ENCODE data around the gene DPY19L2. TPM values are rescaled to one million over a fixed set of nuclear protein-coding genes. Genes with fewer than 3 reads are reported as not detected.
"Not testable (repeated sequence)": the region's sequence is repeated elsewhere in the genome, so short reads cannot be mapped to it uniquely, and the experiment has no call there.

DPY19L2 gene
- total RNA-seq, 1 donor from 2014 or later: 24.9 TPM

GRCh38 chr12:63658501-63658900 lies 9.8 kb downstream of the DPY19L2 start:
- DNase-seq: not testable (repeated sequence)

- not testable (repeated sequence) for DNase-seq
Observed at GRCh38 chr12:63656407-63656806, 11.9 kb downstream of the DPY19L2 start.

DNA sequence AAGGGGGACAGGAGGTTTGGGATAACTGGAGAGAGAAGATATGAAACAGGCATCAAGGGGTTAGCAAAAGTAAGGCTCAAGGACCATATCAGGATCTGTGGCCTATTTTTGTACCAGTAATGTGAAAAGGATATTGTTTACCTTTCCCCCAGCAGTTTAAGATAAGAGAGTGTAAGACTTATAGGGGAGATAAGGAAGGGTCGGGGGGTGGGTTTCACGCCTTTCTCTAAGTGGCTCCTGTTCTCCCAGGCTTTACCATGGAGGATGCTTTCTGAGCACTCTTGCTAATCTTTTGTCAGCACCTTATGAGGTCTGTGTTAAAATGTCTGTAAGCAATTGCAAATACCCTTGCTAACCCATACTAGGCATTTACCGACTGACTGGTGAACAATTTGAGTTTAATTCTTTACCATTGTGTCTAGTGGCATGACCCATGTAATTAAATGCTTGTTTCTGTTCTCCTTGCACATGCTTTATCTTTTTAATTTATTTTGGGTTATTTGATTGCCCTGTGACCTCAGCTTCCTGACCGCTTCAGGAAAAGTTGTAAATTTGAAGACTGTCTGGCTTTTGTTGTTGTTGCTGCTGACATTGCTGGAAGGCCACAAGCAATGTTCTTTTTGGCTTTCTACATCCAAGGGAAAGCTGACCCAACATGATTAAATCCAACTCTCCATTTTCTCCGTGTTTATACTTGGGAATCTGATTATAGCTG lies 12.6 kb downstream of the DPY19L2 start:
- DNase-seq: not testable (repeated sequence)

DNA sequence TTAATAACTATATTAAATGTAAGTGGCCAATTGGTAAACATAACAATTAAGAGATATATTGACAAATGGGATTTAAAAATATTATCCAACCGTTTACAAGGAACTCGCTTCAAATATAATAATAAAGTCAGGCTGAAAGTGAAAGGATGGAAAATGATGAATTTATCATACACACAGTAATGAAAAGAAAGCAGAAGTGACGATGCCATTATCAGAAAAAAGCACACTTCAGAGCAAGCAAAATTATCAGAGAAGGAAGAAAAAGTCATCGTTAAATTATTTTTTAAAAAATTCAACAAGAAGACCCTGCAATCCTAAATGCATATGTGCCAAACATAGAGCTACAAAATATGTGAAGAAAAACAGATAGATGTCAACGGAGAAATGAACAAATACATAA lies 13.8 kb downstream of the DPY19L2 start:
- DNase-seq: not testable (repeated sequence)

GRCh38 chr12:63649517-63649916 lies 18.8 kb downstream of the DPY19L2 start:
- DNase-seq: not testable (repeated sequence)

GRCh38 chr12:63643381-63644140 lies 24.7 kb downstream of the DPY19L2 start:
- DNase-seq: not testable (repeated sequence)

GRCh38 chr12:63624258-63624657 lies 44.0 kb downstream of the DPY19L2 start:
- DNase-seq: not testable (repeated sequence)

- DNase-seq: not testable (repeated sequence)
Observed at GRCh38 chr12:63615544-63615943, 52.7 kb downstream of the DPY19L2 start.

- DNase-seq: not testable (repeated sequence)
Observed at GRCh38 chr12:63611285-63611684, 57.0 kb downstream of the DPY19L2 start.

DNA sequence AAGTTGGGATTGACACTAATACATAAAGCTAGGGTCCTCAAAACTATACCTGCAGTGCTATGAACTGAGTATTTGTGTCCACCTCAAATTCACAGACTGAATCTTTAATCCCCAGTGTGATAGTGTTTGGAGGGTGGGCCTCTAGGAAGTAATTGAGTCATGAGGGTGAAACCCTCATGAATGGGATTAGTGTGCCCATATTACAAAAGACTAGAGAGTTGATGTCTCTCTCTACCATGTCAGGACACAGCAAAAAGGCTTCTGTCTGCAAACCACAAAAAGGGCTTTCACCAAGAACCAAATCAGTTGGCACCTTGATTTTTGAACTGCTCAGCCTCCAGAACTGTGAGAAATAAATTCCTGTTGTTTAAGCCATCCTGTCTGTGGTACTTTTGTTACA lies 59.0 kb downstream of the DPY19L2 start:
- not testable (repeated sequence) for DNase-seq

- DNase-seq: not testable (repeated sequence)
Observed at GRCh38 chr12:63604985-63605384, 63.3 kb downstream of the DPY19L2 start.

DNA sequence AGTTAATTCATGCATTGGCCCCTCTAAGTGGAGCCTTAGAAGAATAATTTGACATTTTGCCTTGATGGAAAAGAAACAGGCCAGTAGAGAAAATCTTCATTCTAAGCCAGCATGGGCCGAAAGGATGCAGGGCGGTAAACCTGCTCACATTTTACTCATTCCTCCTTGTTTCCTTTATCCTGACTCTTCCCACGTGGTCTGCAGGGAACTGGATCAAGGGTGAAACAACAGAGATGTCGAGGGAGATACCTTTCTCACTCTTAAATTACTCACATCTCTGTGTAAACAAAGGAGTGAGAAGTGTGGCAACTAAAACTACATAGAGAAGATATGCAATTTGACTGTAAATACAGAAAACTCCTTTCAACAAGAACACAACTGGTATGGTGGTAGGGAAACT lies 73.5 kb downstream of the DPY19L2 start:
- not testable (repeated sequence) for DNase-seq

GRCh38 chr12:63584426-63584825 lies 83.9 kb downstream of the DPY19L2 start:
- not testable (repeated sequence) for DNase-seq

DNA sequence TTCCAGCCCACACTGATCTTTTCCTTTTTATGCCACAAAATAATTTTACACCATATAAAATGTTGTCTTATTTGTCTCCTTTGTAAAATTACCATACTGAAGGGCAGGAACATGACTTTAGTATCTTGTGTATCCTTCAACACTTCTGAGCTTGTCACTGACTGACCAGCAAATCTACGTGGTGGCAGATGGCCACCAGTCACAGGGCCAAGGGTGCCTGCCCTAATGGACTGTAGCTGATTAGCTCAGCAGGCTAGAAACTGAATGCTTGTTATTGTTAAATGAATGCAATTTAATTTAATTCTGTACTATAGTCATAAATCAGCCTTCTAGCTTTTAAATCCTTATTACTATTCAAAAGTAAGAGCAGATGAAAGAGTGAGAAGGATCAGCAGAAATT lies 85.0 kb downstream of the DPY19L2 start:
- DNase-seq: not testable (repeated sequence)

DNA sequence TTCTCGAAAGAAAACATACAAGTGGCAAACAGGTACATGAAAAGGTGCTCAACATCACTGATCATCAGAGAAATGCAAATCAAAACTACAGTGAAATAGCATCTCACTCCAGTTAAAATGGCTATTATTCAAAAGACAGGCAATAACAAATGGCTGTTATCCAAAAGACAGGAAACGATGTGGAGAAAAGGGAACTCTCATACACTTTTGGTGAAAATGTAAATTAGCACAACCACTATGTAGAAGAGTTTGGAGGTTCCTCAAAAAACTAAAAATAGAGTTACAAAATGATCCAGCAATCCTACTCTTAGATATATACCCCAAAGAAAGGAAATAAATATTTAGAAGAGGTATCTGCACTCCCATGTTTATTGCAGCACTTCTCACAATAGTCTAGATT lies 90.7 kb downstream of the DPY19L2 start:
- DNase-seq: not testable (repeated sequence)

DNA sequence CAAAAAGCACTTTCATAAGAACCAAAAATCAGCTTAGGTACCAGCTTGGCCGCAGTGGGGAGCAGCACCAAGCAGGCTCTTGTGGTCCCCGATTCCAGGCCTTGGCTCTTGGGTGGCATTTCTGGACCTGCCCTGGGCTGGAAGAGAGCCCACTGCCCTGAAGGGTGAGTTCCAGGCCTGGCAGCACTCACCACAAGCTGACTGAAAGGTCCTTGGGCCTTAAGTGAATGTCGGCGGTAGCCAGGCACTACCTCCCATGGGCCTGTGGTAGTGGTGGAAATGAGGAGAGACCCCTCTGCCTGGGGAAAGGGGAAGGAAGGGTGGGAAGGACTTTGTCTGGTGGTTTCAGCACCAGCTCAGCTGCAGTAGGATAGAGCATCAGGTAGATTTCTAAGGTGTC lies 96.3 kb downstream of the DPY19L2 start:
- DNase-seq: not testable (repeated sequence)

- not testable (repeated sequence) for DNase-seq
Observed at GRCh38 chr12:63558445-63558844, 109.8 kb downstream of the DPY19L2 start.

- DNase-seq: not testable (repeated sequence)
Observed at GRCh38 chr12:63551397-63551796, 116.9 kb downstream of the DPY19L2 start.

DNA sequence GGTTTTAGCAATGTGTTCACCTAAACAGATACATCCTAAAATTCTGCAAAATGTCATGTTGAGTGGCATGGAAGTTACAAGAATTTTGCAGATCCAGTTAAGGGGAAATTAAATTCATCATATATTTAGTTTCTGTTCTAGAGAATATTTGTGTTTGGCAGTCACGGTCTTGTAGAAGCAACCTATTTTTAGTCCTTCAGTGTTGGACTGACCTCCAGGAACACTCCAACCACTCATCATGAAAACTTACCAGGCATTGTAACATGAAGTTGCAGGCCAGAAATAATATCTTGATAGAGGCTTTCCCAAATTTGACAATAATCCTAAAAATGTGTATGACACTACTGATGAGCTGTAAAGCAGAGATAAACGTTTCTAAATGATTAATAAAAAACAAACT lies 119.3 kb downstream of the DPY19L2 start:
- not testable (repeated sequence) for DNase-seq

- not testable (repeated sequence) for DNase-seq
Observed at GRCh38 chr12:63545298-63545916, 122.9 kb downstream of the DPY19L2 start.

GRCh38 chr12:63538656-63539055 lies 129.6 kb downstream of the DPY19L2 start:
- DNase-seq: not testable (repeated sequence)

- DNase-seq: not testable (repeated sequence)
Observed at GRCh38 chr12:63537838-63538237, 130.5 kb downstream of the DPY19L2 start.

- not testable (repeated sequence) for DNase-seq
Observed at GRCh38 chr12:63529641-63530040, 138.7 kb downstream of the DPY19L2 start.
